Activated CD4-positive, alpha-beta T cell treated with anti-CD3 and anti-CD28 coated beads, Interleukin-2, amount 50 U/mL, for 1 hour (primary cell): ENCODE measurements around the gene BMP8A.
"Not testable (repeated sequence)": the region's sequence is repeated elsewhere in the genome, so short reads cannot be mapped to it uniquely, and the experiment has no call there.

Experiments
- DNase-seq: peaks from one replicate; pipeline ENCODE4 v3.0.0-alpha.2; 2020

Gene BMP8A

GRCh38 chr1:39508266-39508665 is 16.8 kb downstream of the BMP8A start:
- DNase-seq: no peak

- no peak for DNase-seq
Measured at GRCh38 chr1:39508857-39509305, 17.4 kb downstream of the BMP8A start.

GRCh38 chr1:39509360-39510009 is 18.0 kb downstream of the BMP8A start:
- DNase-seq: no peak

GRCh38 chr1:39510570-39511186 is 19.2 kb downstream of the BMP8A start:
- DNase-seq: not testable (repeated sequence)

- not testable (repeated sequence) for DNase-seq
Measured at GRCh38 chr1:39511477-39511876, 20.0 kb downstream of the BMP8A start.

- DNase-seq: not testable (repeated sequence)
Measured at GRCh38 chr1:39512234-39512847, 20.9 kb downstream of the BMP8A start.

- not testable (repeated sequence) for DNase-seq
Measured at GRCh38 chr1:39514710-39515124, 23.3 kb downstream of the BMP8A start.

GRCh38 chr1:39515131-39516086 is 24.0 kb downstream of the BMP8A start:
- not testable (repeated sequence) for DNase-seq

GRCh38 chr1:39516841-39517240 is 25.4 kb downstream of the BMP8A start:
- not testable (repeated sequence) for DNase-seq

GRCh38 chr1:39517936-39518335 is 26.5 kb downstream of the BMP8A start:
- not testable (repeated sequence) for DNase-seq

- DNase-seq: not testable (repeated sequence)
Measured at GRCh38 chr1:39519376-39519775, 27.9 kb downstream of the BMP8A start.

- not testable (repeated sequence) for DNase-seq
Measured at GRCh38 chr1:39522221-39522620, 30.8 kb downstream of the BMP8A start.

GRCh38 chr1:39522661-39523567 is 31.5 kb downstream of the BMP8A start:
- no peak for DNase-seq

GRCh38 chr1:39524171-39524570 is 32.7 kb downstream of the BMP8A start:
- no peak for DNase-seq

- no peak for DNase-seq
Measured at GRCh38 chr1:39524591-39525365, 33.3 kb downstream of the BMP8A start.

- no peak for DNase-seq
Measured at GRCh38 chr1:39525366-39526165, 34.1 kb downstream of the BMP8A start.

GRCh38 chr1:39526466-39527189 is 35.2 kb downstream of the BMP8A start:
- no peak for DNase-seq

- not testable (repeated sequence) for DNase-seq
Measured at GRCh38 chr1:39527190-39527579, 35.7 kb downstream of the BMP8A start.

- no peak for DNase-seq
Measured at GRCh38 chr1:39528082-39528481, 36.6 kb downstream of the BMP8A start.
